GM18861 (cell line): ENCODE data around the gene GPC4.

Source experiments
- ATAC-seq: cut with Tn5 transposase; IDR thresholded peaks from one replicate; pipeline ENCODE4 v1.9.1; 2021; ENCODE audit not compliant: unreplicated experiment

GPC4 gene

DNA sequence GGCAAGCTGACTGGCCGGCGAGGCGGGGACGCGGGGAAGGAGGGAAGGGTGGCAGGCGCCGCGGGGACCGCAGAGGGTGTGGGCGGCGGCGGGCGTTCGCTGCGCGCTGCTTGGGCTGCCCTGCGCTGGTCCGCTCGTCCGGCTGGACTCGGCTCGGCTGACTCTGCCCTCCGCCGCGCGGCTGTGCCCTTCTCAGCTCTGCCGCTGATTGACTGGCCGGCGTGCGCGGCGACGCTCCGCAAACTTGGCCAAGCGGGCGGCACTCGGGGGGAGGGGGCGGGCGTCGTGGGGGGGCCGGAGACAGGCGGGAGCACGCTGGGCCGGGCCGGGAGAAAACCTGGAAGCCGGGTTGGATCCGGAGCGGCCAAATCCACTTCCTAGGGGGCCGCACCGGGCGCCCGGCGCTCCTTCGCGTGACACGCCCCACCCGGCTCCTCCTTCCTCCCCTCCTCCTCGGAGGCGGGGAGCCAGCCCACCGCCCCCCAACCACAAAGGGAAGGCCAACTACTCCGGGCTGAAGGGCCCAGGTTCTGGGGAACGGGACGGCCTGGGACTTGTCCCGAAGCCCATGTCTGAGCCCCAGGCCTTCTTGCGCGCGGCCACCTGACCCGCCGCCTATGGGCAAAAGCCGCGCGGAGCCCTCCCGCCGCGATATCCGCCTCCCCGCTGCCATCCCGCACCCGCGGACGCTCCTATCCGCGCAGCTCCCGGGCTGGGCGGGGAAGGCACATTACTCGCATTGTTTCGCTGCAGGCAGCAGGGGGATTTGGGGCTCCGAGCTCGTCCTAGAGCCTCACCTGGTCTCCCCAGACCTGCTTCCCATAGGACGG, at the start of gene GPC4:
Gene GPC4 (minus strand): TSS at position 214 of the 830 bp plus-strand sequence. CDS start 524 bp downstream, outside the sequence.
- no peak for ATAC-seq

DNA sequence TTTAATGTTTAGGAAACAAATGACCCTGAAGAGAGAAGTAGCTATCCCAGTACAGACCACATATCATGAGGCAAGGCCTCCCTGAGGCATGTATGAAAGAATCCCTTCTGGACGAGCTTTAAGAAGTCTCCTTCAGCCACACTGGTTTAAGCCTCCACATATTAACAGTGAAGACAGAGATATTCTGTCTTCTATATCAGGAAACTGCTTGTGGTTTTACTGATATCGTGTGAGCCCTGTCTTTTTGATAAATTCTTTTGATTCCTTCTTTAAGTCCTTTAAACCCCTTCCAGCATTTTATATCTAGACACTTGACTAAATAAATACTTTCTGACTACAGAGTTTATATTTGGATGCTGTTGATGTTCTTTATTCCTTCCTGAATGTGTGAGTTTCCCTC, 45.9 kb upstream of the GPC4 start:
- ATAC-seq = no peak

DNA sequence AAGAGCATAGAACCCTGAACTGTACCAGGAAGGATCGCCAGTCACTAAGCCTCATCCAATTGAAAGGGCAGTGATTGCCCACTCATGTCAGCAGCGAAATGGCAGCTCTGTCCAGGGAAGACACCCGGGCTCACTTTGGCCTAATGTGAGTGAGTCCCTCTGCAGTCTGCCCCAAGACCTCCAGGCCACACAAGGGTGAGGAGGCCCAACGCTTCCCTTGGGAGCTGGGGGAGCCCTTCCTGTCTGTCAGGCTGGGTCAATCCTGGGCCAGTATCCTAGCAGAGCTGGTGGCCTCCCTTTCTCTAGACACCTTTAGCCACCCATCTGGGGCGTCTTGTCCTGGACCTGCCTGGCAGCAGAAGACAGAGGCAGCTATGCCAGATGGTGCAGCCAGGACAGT, 39.6 kb upstream of the GPC4 start:
- ATAC-seq = no peak

DNA sequence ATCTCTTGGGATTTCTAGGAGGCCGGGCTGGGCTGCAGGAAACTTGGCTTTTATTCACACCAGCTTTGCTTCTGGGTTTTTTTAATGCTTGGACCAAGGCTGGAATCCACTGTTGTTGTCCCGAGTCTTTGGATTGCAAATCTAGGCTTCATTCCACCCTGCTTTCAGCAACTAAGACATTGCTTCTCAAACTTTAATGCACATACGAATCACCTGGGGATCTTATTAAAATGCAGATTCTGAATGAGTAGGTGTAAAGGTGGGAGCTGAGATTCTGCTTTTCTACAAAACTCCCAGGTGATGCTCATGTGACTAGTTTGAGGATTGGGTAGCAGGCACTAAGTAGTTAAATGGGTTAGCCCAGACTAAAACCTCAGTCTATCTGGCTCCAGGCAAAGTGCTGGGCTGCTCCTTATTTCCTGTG, 39.2 kb upstream of the GPC4 start:
- no peak for ATAC-seq

DNA sequence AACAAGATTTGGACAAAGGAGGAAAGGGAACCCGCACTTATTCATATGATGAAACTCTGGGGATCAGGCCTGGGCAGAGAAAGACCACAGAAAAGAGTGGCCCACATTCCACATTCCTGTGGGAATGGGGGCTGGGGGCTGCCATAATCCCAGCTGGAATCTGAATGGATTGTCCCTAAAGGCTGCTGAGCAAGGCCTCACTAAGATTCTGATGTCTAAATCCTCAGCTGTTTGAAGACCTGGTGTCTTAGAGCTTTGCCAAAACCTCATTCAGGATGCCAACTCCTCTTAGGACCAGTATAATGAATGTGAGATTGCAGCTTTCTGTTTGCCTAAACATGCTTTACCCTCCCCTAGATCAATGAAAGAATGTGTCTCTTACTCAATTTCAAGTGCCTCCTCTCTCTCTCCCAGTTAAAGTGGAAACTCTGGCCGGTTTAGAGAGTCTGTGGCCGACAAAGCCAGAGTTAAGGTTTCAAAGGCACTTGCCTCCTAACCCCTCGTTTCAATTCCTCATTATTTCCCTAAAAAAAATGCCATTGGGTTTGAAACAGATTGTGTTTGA, 33.3 kb upstream of the GPC4 start:
- no peak for ATAC-seq

DNA sequence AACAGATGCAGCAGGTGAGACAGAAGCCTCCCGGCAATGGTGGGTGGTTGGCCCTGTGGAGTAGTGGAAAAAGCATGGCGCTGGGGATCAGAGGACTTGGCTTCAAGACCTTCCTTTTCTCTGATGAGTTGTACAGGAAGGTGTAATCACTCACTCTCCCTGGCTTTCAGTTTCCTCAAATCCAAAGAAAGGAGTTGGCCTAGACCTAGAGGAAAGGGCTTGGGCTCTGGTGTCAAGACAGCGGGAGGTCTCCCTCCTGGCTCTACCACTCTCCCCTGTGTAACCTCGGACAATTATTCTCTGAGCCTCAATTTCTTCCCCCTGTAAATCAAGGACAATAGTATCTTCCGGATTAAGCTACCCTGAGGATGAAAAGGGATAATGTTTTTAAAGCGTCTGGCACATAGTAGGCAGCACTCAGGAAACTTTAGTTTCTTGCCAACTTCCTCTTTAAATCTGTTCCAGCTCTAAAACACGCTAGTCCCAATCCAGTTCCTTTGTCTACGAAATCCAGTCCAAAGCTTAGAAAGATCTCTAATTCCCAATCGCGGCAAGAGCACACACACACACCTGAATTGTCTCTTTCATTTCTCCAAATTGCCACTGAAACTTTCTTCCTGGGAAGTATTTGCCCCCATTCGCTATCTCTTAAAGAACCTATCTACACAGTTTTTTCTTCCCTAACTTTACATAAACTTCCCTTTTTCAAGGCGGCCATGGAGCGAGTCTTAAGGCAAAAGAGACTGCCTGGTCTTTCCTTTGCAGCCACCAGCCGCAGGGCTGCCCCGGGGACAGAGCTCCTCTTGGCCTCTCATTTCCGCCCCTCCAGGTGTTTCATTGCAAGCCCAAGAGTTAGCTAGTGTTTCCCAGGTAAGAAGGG, 29.9 kb upstream of the GPC4 start:
- no peak for ATAC-seq

DNA sequence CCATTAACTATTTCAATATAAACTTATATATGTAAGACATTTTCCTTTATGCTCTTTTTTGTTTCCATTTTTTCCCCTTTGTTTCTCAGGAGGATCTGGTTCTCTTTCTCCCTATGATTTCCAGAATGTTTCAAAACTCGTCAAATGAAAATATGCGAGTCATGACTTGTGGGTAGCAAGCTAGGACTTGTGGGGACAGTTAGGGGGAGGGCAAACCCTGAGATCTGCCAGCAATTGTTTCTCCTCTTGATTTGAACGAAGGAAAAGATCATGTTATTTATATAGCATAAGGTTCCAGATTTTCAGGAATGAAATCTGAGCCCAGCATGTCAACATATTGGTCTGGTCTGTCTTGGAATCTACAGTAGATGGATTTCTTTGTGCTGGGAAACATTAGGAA, 28.9 kb upstream of the GPC4 start:
- no peak for ATAC-seq

DNA sequence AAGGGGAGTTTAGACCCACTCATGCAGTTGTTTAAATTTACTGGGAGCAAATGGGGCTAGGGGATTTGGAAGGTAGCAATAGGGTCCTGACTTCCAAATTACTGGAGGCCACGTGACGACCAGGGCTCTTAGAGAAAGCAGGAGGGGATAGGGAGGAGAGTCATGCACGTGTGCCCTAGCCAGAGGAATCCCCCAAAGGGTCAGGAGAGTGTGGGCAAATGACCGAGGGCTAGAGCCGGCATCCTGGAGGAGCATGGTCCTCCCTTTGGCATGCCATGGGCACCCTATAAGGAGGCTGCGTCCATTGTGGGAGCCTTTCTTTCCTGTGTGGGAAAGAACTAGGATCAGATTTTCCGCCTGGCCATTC, 25.5 kb upstream of the GPC4 start:
- ATAC-seq = no peak

DNA sequence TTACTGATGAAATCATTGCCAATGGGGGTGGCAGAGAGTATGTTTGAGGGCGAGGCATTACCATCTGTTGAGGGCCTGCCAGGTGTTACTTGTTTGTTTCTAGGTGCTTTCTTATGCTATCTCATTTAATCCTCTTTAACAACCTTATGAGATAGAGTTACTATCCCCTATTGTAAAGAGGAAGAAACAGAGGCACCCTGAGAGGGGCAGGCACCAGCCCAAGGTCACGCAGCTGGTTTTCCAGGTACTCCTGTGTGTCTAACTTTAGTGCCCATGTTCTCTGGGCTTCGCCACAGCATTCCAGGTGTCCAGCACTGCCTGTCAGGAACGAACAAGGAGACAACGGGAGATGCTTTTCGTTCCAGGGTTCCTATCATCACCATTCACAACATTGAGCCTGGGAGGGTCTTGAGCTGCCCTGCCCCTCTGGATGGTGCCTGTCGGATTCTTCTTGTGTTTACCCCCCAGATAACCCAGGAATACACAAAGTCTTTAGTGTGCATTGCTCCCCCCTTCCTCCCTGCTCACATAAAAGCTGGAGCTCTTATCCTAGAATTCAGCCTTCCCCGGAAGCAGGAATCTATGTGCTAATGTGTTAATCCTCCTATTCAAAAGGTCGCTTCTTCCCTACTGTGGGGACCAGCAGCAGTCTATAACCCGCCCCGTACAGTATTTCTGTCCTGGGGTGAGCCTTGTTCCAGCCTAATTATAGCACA, 24.9 kb upstream of the GPC4 start:
- no peak for ATAC-seq

DNA sequence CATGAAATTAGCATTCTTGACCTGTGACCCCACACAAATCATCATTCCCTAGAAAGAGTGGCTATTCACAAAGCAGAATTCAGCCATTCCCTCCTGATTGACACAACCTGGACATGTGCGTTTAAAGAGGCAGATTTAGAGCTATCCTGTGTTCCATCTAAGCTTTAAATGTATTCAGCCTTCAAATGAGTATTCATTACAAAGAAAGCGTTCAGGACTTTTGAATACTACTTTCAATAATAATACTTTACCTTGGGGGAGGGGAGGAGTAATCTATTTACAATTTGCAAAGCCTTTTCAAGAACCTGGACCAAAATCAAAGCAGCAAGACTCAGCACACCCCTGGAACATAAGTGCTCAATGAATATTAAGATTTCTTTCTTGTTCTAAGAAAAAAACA, 22.5 kb upstream of the GPC4 start:
- no peak for ATAC-seq

DNA sequence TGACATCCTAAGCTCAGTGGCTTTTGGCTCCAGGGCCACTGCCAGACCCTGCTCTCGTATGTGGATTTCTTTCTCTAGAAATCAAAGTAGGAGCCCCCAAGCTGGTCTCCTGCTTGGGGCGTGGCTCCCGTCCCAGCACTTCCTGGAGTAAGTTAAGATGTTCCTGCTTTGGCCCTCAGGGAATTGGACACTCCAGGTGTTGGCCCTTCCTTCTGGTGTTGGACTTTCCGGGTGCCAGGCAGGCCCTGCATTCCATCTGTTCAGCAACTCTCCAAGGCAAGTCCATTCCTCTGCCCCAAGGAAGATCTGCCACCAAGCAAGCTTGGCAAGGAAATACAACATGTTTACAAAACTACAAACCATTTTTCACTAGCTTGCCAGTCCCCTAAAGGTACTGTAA, 22.1 kb upstream of the GPC4 start:
- no peak for ATAC-seq

DNA sequence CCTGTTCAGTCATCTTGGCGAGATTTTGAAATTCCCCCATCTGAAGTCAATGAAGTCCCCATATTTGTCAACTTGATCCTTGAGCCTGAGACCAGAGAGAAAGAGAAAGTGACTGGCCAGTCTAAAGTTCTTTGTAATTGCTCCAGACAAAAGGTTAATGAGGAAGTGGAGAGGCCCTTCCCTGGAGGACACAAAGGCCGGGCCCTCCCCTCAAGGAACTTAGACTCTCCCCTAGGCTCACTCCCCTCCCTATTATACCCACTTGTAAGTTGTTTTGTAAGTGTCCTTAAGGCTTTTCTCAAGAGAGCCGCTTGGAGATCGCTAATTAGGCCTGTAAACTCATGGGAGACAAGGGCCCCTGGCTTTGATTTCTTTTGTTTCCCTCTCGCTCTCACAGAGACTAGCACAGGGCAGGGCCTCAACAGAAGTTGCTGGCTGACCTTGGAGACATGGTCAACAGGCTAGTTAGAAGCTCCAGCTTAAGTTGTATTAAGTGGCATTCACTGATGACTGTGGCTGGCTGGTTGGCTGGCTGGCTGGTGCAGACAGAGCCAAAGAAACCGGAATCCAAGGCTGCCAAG, 20.3 kb upstream of the GPC4 start:
- ATAC-seq = no peak

DNA sequence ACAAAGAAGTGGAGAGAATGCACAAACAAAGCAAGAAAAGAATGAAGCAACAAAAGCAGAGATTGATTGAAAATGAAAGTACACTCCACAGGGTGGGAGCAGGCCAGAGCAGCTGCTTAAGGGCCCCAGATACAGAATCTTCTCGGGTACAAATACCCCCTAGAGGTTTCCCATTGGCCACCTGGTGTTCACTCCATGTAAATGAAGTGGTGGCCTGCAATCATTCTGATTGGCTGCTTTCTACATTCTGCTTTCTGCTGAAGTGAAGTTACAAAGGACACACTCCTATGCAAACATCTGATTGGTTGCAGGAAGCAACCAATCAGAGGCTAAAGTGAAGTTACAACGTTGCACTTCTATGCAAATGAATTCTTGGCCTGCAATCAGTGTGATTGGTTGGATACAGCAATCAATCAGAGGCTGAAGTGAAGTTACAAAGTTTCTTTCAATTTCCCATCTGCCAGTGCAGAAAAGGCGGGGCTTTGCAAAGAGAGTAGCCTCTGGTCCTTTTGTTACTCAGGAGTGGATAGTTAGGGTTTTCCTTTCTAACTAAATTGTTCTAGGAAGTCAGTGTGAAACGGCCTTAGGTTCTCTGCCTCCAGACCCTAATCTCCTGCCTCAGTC, 19.0 kb upstream of the GPC4 start:
- no peak for ATAC-seq

DNA sequence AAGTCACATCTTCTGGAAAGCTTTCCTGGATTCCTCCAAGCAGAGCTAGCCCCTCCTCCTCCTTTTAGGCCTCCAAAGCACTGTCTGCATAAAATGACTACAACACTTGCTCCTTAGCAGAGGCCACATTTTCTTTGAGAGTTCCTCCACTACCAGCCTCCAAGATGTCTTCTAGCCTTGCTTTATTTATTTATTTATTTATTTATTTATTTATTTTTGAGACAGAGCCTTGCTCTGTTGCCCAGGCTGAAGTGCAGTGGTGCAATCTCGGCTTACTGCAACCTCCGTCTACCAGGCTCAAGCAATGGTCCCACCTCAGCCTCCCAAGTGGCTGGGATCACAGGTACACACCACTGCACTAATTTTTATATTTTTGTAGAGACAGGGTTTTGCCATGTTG, 4.6 kb upstream of the GPC4 start:
- no peak for ATAC-seq

DNA sequence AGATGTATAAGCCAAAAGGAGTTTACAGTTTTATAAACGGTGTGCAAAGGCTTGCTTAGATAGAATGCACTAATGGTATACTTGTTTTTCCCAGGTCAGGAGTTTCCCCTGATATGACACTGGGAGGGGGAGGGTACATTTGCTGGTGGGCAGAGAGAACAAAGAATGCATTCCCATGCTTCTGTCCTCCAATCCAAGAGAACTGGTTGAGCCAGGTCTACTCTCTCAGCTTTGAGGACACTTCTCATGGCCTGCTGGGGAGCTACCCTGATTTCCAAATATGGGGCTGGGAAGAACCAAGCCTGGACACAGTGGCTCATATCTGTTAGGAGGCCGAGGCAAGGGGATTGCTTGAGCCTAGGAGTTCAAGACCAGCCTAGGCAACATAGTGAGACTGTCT, 3.3 kb upstream of the GPC4 start:
- no peak for ATAC-seq

DNA sequence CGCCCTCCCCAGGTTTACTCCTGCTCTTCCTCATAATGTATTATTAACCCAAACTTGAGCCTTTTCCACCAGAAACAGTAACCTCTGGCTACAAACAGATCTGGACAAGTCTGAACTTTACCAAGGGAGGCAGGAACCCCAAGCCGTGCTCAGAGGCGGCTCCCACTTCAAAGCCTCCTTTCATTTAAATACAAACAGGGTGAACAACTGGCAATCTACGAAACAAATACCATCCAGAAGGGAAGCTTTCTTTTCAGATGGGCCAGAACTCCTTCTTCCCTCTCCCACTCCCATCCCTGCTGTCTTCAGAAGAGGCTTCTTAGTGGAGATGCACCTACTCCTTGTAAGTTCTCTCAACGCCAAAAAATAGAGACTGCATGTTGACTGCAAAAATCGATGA, 2.1 kb upstream of the GPC4 start:
- ATAC-seq = no peak

DNA sequence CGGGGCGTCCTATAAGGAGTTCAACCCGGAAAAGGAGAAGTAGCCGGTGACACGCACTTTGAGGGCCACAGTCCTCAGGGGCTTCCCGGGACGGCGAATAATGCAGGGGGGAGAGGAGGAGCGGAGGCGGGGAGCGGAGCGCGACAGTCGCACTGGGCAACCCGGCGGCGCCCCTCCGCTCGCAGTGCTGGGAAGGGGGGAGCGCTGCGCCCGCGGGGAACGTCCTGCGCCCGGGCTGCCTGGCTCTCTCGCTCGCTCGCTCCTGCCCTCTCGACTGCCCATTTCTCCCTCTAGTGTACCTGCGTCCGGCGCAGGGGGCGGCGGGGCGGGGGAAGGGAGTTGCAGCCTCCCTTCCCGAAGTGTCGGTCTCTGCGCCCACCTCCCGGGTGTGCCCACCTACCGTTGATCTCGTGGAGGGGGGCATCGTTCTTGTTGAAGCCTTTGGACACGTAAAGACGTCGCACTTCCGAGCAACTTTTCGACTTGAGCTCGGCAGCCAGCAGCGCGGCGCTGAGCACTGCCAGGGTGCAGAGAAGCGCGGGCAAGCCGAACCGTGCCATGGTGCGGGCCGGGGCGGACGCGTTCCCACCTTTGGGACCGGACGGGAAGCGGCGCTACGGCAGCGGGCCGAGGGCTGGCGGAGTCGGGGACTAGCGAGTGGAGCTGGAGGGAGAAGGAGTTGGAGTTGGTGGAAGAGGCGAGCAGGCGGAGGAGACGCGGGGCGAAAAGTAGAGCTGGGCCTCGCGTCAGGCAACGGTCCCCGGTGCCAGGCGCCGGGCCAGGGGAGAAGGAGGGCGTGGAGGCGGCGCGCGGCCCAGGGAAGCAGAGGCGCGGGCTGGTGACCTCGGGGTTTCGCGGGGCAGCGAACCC, 648 bp downstream of the GPC4 start:
- peak; percentile 37 for ATAC-seq

DNA sequence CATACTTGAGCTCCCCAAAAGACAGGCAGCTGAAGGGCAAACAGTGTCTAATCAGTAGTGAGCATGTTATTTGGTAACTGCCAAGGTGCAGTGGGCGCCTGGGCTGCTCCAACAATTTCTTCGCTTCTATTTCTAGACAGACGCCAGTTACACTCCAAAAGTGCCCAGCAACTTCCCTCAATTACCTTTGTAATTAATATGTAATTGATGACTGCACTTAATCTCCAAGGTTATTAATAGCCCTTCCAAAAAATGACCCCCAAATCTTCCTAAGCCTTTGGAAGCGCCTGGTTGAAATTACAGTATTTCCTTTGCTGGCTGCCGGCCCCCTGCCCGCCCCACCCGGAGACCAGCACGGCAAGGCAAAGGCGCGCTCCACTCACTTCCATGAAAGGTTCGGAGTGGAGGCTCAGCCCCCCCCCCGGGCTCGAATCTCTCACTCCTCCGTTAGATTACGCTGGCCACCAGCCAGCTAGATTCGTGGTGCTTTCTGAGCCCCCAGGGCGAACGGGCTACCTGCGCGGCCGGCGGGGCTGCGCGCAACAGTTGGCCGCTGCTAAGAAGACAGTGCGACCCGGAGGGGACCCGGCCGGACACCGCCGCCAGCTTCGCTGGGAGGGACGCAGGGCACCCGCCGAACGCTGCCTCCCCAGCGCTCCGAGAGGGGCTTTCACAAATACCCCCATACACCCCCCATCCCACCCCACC, 1.9 kb downstream of the GPC4 start:
- no peak for ATAC-seq

DNA sequence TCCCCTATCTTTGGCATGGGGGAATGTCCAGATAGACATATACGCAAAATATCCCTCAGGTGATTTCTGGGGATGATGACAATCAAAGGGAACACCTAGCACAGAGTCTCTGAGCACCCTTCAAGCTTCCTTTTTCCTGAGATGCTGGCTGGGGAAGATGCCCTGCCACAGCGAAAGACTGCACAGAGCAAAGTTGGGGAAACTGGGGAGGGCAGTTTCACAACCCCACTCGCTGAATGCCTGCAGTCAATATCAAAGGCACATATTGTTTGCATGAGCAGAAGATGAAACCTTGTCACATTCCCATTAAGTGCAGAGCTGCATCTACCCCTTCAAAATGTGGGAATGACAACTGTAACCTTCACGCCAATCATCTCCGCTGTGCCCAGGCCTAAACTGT, 2.6 kb downstream of the GPC4 start:
- ATAC-seq = no peak
